Stimulated activated naive CD8-positive, alpha-beta T cell treated with anti-CD3 and anti-CD28 coated beads, Interleukin-15, Interleukin-2, amounts not matched to agents 100 ng/mL and 50 ng/mL, for 24 hours (primary cell): ENCODE results near the gene ASCC1.

ENCODE experiments used
- H3K27ac Mint-ChIP-seq: one replicate; pipeline ENCODE4 v1.8.0; 2021; ENCODE audit warnings: mild to moderate bottlenecking, mixed read lengths
- H3K27me3 Mint-ChIP-seq: one replicate; pipeline ENCODE4 v1.8.0; 2021; ENCODE audit warnings: mixed read lengths
- H3K36me3 Mint-ChIP-seq: one replicate; pipeline ENCODE4 v1.8.0; 2021; ENCODE audit warnings: low read depth, mixed read lengths
- H3K4me1 Mint-ChIP-seq: one replicate; pipeline ENCODE4 v1.8.0; 2021; ENCODE audit warnings: low read depth, mixed read lengths
- H3K4me3 Mint-ChIP-seq: one replicate; pipeline ENCODE4 v1.8.0; 2021; ENCODE audit warnings: mild to moderate bottlenecking, mixed read lengths
- H3K9me3 Mint-ChIP-seq: one replicate; pipeline ENCODE4 v1.8.0; 2021; ENCODE audit warnings: mixed read lengths

Gene ASCC1, protein sequence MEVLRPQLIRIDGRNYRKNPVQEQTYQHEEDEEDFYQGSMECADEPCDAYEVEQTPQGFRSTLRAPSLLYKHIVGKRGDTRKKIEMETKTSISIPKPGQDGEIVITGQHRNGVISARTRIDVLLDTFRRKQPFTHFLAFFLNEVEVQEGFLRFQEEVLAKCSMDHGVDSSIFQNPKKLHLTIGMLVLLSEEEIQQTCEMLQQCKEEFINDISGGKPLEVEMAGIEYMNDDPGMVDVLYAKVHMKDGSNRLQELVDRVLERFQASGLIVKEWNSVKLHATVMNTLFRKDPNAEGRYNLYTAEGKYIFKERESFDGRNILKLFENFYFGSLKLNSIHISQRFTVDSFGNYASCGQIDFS

DNA sequence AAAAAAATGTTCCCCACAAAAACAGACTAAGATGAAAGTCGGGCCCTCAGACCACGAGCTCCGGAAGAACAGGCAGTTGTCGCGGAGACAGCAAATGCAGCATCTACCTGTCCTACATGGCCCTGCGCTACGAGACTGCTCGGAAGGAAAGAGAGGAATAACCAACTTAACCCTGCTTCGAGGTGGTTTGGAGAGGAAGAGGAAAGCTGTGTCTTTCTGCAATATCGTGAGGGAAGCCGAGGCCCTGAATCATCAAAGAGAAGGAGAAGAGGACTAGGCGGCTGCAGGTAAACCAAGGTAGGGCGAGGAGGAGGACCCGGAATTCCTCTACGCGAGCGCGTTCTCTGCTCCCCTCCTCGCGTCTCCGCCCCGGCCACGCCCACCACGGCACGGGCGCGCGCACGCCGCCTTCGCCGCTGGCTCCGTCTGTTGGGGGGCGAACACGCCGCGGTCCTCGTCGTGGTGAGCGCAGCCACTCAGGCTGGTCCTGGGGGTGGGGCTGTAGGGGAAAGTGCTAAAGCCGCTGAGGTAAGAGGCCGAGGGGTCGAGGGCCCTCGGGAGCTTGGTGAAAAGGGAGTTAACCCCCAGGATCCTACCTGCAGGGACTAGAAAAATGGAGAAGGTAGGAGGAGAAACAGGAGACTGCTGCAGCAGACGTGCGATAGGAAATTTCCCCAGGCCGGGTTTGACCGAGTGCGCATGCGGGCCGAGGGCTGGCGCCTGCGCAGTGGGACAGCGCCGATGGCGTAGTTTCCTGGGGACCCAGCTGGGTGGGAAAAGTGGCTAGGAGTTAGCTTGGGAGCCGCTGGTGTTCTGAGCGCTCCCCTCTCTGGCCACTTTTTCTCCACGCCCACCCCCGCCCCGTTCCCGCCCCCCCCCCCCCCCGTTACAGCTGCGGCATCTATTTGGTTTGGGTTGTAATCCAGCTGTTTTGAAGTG, at the start of gene ASCC1, which contains the start of gene ANAPC16:
Gene ASCC1, minus strand, starts transcription at position 666 of the 939 bp plus-strand sequence. CDS start 2,978 bp downstream, outside the sequence.
Gene ANAPC16, plus strand, starts transcription at position 402 of the 939 bp plus-strand sequence. CDS start 7,903 bp downstream, outside the sequence.
- peak within 1 kb of the TSS; percentile 99 for H3K4me3 Mint-ChIP-seq
- peak within 1 kb of the TSS; percentile 100 for H3K27ac Mint-ChIP-seq
- H3K4me1 Mint-ChIP-seq = peaks cover 75% of the 10 kb centered on the region
- H3K9me3 Mint-ChIP-seq = no peaks in the 10 kb centered on the region
- peaks cover 32% of the 10 kb centered on the region for H3K36me3 Mint-ChIP-seq
- H3K27me3 Mint-ChIP-seq = no peaks in the 10 kb centered on the region

DNA sequence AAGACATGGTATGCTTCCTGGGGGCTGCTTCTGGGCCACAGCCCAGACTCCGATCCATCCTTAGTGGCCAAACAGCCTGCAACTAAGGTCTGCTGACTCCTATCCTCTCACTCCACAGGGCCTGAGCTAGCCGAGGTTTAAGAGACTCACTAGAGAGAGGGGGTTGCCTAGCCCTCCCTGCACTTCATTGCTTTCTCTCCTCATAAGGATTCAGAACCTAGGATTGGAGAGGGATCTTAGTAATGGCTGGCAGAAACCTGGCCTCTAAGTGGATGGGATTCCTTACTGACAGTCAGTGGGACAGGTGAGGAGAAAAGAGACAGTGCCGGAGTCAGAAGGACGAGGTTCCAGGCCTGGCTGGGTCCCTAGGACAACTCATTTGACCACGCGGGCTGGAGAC, 49.4 kb upstream of the ASCC1 start:
- no peak overlapping the region for H3K27ac Mint-ChIP-seq
- peaks cover 33% of the 10 kb centered on the region for H3K4me1 Mint-ChIP-seq
- no peaks in the 10 kb centered on the region for H3K9me3 Mint-ChIP-seq
- H3K27me3 Mint-ChIP-seq = no peaks in the 10 kb centered on the region
- H3K36me3 Mint-ChIP-seq = no peaks in the 10 kb centered on the region
- H3K4me3 Mint-ChIP-seq = no peak overlapping the region

DNA sequence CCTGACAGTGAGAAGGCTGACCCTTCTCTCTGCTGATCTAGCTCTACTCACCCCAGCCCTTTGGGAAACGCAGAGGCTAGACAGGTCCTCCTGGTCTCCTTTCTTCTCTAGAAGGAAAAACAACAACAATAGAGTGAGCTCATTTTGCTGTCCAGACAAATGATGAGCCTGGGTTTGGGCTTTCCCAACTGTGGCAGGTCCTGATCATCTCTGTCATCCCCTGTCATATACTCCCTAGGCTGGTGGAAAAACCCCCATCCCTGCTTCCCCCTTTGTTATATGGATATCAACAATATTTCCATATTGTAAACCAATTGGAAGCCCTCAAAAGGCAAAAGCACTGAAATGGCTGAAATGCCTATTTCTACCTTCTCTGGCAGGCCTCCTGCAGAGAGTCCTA, 48.5 kb upstream of the ASCC1 start:
- no peak overlapping the region for H3K27ac Mint-ChIP-seq
- H3K4me1 Mint-ChIP-seq = peaks cover 39% of the 10 kb centered on the region
- no peaks in the 10 kb centered on the region for H3K27me3 Mint-ChIP-seq
- no peak overlapping the region for H3K4me3 Mint-ChIP-seq
- no peaks in the 10 kb centered on the region for H3K9me3 Mint-ChIP-seq
- no peaks in the 10 kb centered on the region for H3K36me3 Mint-ChIP-seq

DNA sequence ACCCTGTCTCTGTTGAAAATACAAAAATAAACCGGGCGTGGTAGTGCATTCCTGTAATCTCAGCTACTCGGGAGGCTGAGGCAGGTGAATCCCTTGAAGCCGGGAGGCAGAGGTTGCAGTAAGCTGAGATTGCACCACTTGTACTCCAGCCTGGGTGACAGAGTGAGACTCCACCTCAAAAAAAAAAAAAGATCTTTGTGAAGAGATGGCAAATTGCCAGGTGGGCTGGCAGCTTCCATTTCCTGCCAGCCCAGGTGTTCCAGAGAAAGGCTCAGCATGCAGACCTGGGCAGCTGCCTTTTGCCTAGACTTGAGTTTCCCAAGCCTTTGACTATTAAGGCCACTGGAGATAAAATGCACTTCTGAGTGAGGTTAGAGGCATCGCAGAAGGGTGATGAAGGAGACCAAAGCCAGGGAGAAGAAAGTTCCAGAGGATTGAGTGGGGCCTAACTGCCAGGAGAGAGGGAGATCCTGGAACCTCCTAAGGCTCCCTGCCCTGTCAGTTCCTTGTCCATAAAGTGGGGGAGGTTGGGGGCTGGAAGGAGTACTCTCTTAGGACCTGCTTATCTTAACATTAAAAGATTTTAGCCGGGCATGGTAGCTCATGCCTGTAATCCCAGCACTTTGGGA, 47.7 kb upstream of the ASCC1 start:
- peaks cover 48% of the 10 kb centered on the region for H3K4me1 Mint-ChIP-seq

DNA sequence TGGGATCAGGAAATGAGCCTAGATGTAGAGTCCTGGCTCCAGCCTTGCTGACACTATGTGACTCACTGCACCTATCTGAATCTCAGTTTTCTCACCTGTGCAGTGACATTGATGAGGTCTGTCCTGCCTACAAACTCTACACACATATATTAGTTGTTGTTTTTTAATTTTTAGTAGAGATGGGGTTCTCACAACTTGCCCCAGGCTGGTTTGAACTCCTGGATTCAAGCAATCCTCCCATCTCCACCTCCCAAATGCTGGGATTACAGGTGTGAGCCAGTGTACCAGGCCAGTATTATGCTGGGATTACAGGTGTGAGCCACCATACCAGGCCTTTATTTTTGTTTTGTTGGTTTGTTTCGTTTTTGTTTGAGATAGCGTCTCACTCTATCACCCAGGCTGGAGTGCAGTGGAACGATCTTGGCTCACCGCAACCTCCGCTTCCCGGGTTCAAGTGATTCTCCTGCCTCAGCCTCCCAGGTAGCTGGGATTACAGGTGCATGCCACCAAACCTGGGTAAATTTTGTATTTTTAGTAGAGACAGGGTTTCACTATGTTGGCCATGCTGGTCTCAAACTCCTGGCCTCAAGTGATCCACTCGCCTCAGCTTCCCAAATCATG, 45.8 kb upstream of the ASCC1 start:
- Mint-ChIP-seq H3K9me3 (no peaks in the 10 kb centered on the region), H3K4me1 (peaks cover 59% of the 10 kb centered on the region)

More for the DNA sequence above, 47.7 kb upstream of the ASCC1 start:
- Mint-ChIP-seq H3K36me3 (no peaks in the 10 kb centered on the region), H3K27ac (peak overlapping the region; percentile 26), H3K4me3 (no peak overlapping the region), H3K27me3 (no peaks in the 10 kb centered on the region), H3K9me3 (no peaks in the 10 kb centered on the region)

DNA sequence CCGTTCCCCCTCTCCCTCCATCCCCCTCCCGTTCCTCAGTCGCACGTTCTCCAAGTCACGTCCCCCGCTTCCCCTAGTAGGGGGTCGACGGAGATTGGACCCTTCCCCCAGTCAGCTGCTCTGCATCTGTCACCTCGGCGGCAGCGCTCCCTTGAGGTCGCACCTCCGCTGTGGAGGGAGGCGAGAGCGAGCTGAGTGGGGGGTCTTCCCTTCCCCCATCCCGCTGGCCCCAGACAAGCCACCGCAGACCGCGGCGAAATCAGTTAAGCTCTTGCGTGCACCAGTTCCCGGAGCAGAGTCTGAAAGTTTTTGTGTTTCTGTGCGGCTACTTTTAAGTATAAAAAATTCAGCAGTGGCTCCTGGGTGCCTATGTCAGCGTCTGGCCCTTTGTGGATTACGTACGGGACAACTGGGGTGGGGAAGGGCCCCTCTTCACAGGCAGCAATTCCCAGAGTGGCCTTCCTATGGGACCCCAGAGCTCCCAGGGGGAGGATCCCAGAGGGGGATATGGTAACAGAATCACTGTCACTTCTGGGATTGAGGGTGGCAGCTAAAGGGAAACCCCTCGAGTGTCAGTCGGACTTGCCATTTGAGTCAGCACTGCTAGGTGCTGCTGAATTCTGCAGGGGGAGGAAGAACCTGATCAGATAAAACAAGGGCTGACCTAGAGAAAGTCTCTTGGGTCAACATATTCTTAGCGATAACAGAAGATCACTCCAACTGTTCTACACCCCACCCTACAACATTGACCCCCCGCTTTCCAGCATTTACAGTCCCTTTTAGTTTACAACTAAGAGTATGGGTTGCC, 45.1 kb upstream of the ASCC1 start:
- Mint-ChIP-seq H3K36me3 (no peaks in the 10 kb centered on the region), H3K27me3 (no peaks in the 10 kb centered on the region), H3K4me3 (peak overlapping the region; percentile 86), H3K27ac (peak overlapping the region; percentile 99), H3K4me1 (peaks cover 67% of the 10 kb centered on the region), H3K9me3 (no peaks in the 10 kb centered on the region)

More for the DNA sequence above, 45.8 kb upstream of the ASCC1 start:
- Mint-ChIP-seq H3K27ac (peak overlapping the region; percentile 99), H3K27me3 (no peaks in the 10 kb centered on the region), H3K36me3 (no peaks in the 10 kb centered on the region), H3K4me3 (peak overlapping the region; percentile 86)

DNA sequence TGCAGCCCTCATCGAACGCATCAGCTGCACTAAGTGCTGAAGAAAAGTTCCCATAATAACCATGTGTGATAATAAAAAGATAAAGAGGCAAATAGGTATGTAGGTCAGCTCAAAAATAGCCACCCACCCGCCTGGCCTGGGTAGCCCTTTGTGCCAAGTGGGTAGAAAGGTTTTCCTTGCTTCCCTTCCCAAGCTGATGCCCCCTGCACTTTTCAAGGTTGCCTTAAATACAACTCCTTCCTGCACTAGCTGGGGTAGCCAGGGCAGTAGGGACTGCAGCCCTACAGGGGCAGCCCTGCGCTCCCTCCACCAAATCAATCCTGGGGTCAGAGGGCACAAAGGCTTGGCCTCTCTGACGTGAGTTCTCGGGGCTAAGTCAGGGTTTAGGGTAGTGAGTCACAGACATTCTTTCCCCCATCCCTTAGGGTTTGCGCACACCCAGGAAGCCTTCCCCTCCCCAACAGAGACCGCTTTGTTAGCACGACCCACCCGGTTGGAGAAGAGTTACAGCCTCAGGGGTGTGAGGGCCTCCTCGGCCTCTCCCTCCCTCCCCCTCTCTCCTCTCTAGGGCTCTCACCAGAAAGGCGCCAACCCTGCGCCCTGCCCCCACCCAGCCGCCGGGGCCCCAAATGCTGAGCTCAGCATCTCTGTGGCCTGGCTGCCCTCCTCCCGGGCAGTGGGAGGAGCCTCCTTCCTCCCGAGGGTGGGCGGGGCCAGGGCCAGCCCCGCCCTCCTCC, 44.3 kb upstream of the ASCC1 start:
- H3K27ac Mint-ChIP-seq = peak overlapping the region; percentile 99
- H3K27me3 Mint-ChIP-seq = no peaks in the 10 kb centered on the region
- peaks cover 74% of the 10 kb centered on the region for H3K4me1 Mint-ChIP-seq
- H3K9me3 Mint-ChIP-seq = no peaks in the 10 kb centered on the region
- H3K4me3 Mint-ChIP-seq = peak overlapping the region; percentile 86
- H3K36me3 Mint-ChIP-seq = no peaks in the 10 kb centered on the region

DNA sequence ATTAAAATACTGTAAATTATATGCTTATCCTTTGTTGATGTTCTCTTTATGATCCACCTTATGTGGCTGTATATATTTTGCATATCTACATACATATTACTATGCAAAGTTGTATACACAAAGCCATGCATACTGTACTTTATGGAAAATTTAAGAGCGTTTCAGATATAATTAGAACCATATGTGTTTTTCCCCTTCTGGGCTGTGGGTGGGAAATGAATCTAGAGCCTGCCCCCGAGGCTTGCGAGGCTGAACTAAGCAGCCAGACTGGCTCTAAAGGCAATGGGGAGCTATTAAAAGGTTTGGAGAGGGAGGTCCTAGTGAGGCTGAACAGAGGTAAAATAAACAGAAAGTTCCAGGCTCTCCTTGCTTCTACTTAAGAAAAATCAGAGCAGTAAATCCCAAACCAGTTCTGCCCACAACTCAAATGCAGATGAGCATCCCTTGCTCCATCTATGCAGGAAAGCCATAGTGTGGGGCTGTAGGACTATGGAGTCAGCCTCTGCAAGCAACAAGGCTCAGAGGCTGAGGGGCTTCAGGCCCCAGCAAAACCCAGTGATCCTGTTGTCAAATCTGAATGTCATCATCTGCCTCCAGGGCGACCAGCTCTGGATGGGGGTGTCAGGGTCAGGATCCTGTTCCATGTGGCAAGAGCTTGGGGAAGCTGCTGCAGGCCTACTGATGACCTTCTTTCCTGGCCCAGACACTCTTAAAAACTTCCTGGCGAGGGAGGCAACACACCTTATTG, 43.6 kb upstream of the ASCC1 start:
- H3K4me3 Mint-ChIP-seq = peak overlapping the region; percentile 86
- H3K27ac Mint-ChIP-seq = peak overlapping the region; percentile 99
- peaks cover 80% of the 10 kb centered on the region for H3K4me1 Mint-ChIP-seq
- H3K27me3 Mint-ChIP-seq = no peaks in the 10 kb centered on the region
- H3K36me3 Mint-ChIP-seq = no peaks in the 10 kb centered on the region
- H3K9me3 Mint-ChIP-seq = no peaks in the 10 kb centered on the region

DNA sequence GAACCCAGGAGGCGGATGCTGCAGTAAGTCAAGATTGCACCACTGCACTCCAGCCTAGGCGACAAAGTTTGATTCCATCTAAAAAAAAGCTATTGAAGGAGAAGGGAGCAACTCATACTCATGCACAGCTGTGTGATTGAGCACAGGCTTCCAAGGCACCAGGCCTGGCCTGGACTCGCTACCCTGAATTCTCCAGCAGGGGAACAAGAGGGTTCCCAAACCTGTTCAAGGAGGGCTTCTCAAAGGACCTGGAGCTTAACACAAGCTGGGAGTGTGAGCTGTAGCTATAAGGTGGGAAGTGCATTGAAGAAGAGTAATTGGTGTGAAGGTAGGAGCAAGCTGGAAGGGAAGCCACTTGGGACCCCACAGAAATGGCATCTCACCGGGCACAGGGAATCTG, 42.5 kb upstream of the ASCC1 start:
- Mint-ChIP-seq H3K27ac (peak overlapping the region; percentile 4), H3K36me3 (no peaks in the 10 kb centered on the region), H3K4me3 (no peak overlapping the region), H3K27me3 (no peaks in the 10 kb centered on the region), H3K4me1 (peaks cover 83% of the 10 kb centered on the region), H3K9me3 (no peaks in the 10 kb centered on the region)

DNA sequence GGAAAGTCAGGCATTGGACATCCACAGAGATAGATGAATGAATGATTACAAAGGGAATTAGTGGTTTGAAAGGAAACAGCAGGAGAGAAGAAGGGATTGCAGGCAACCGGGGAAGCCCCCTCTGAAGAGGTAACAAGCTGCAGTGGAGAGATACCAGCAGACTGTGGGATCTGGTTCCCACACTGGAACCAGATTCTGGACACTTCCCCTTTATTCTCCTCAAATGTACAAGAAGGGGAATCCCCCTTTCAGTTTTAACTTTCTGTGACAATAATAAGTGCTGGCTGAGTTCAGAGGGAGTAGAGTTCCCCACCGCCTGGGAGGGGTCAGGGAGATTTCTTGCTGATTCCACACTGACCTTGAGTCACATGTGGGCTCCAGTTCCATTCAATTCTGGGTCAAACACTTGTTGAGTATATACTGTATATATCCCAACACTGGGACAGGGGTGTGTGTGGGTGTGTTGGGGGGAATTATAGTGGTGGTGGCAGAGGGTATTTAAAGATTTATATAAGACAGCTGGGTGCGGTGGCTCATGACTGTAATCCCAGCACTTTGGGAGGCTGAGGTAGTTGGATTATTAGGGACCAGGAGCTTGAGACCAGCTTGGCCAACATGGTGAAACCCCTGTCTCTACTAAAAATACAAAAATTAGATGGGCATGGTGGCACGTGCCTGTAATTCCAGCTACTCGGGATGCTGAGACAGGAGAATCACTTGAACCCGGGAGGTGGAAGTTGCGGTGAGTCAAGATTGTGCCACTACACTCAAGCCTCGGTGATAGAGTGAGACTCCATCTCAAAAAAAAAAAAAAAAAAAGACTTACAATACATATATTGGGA, 41.2 kb upstream of the ASCC1 start:
- Mint-ChIP-seq H3K4me3 (peak overlapping the region; percentile 14), H3K4me1 (peaks cover 89% of the 10 kb centered on the region), H3K27ac (peak overlapping the region; percentile 69), H3K27me3 (no peaks in the 10 kb centered on the region), H3K9me3 (no peaks in the 10 kb centered on the region), H3K36me3 (no peaks in the 10 kb centered on the region)

DNA sequence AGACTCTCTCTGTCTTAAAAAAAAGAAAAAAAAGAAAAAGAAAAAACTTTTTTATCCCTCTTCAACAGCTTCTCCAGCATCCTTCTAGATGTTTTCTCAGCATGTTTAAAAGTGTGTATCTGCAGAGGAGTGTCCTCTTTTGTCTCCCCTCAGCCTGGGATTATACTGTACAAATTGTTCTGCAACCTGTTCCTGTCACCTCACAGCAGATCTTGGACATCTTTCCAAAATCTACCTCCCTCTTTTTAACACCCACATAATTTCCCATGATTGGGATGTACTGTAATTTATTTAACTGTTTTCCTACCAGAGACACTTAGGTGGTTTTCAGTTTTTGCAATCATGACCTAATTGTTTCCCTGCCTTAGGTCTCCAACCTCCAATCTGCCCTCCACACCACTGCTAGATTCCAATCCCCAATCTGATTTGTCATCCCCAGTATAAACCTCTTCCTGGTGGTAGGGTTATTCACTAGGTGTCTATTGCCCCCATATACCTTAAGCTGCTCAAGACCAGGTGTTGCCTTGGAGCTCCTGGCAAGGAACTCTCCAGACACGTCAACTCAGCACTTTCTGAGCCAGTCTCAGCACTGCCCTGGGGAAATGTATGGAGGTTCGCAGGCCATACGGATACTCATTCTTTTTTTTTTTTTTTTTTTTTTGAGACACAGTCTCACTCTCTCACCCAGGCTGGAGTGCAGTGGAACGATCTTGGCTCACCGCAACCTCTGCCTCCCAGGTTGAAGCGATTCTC, 40.1 kb upstream of the ASCC1 start:
- Mint-ChIP-seq H3K4me1 (peaks cover 88% of the 10 kb centered on the region), H3K4me3 (peak overlapping the region; percentile 21), H3K36me3 (no peaks in the 10 kb centered on the region), H3K27ac (peak overlapping the region; percentile 89), H3K9me3 (no peaks in the 10 kb centered on the region), H3K27me3 (no peaks in the 10 kb centered on the region)
